ENCODE results near the gene NAPSA. TPM values are rescaled to one million over a fixed set of nuclear protein-coding genes. Genes with fewer than 3 reads are reported as not detected.
"Not testable (repeated sequence)": the region's sequence is repeated elsewhere in the genome, so short reads cannot be mapped to it uniquely, and the experiment has no call there.

NAPSA gene
- total RNA-seq, 2 experiments from 2014 or later = 1.7 to 1.9 TPM

GRCh38 chr19:50330365-50331078, 34.9 kb downstream of the NAPSA start:
- Mint-ChIP-seq H3K27ac (peak overlapping the region; percentile 91), H3K27me3 (peaks cover 23% of the 10 kb centered on the region), H3K36me3 (ENCODE audit: low read depth) (peaks cover 16% of the 10 kb centered on the region), H3K4me1 (peaks cover 78% of the 10 kb centered on the region), H3K4me3 (peak overlapping the region; percentile 83), H3K9me3 (peaks cover 9% of the 10 kb centered on the region)
- POLR2A ChIA-PET = no interaction called here
- CTCF ChIA-PET = no interaction called here
- DNase-seq = peak; percentile 89

DNA sequence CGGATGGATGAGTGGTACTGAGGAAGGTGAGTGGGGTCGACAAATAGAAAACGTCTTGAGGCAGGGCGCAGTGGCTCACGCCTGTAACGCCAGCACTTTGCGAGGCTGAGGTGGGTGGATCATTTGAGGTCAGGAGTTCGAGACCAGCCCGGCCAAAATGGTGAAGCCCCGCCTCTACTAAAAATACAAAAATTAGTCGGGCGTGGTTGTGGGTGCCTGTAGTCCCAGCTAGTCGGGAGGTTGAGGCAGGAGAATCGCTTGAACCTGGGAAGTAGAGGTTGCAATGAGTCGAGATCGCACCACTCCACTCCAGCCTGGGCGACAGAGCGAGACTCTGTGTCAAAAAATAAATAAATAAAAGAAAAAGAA, 35.5 kb downstream of the NAPSA start:
- POLR2A ChIA-PET, DNase-seq, H3K9me3 Mint-ChIP-seq: not testable (repeated sequence)
- H3K27ac Mint-ChIP-seq = peak overlapping the region; percentile 89
- peak overlapping the region; percentile 83 for H3K4me3 Mint-ChIP-seq
- H3K27me3 Mint-ChIP-seq = peaks cover 23% of the 10 kb centered on the region
- CTCF ChIA-PET = interaction anchor here (1.0 to 1.7 kb wide), 5 partner anchors 9 to 182 kb away, joined by 3 to 7 read pairs (median 5); no protein-coding TSS in a partner anchor
- peaks cover 71% of the 10 kb centered on the region for H3K4me1 Mint-ChIP-seq
- peaks cover 16% of the 10 kb centered on the region for H3K36me3 Mint-ChIP-seq (ENCODE audit: low read depth)

- Mint-ChIP-seq H3K27me3 (peaks cover 23% of the 10 kb centered on the region), H3K4me1 (peaks cover 69% of the 10 kb centered on the region), H3K4me3 (peak within 1 kb of the TSS; percentile 83), H3K9me3 (peaks cover 4% of the 10 kb centered on the region), H3K27ac (peak within 1 kb of the TSS; percentile 89), H3K36me3 (ENCODE audit: low read depth) (peaks cover 16% of the 10 kb centered on the region)
- DNase-seq = peak; percentile 98
- POLR2A ChIA-PET = no interaction called here
- CTCF ChIA-PET = interaction anchor here (0.6 to 1.8 kb wide), 13 partner anchors 9 to 342 kb away, joined by 3 to 12 read pairs (median 4); no protein-coding TSS in a partner anchor
These were observed 36.1 kb downstream of the NAPSA start, which contains the start of gene KCNC3 for GRCh38 chr19:50329146-50329925. Gene KCNC3, minus strand, starts transcription at chr19:50329377. Its CDS starts 295 bp downstream, at chr19:50329082.

DNA sequence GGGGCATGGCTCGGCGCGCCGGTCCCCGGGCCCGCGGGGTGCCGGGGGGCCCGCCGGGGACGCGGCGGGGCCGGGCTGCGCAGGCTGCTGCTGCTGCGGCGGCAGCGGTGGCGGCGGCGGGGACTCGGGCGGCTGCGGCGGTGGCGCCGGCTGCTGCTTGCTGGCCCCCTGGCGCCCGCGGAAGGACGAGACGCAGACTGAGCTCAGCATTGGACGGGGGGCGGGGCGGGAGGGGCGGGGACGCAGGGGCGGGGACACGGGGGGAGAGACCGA, 36.6 kb downstream of the NAPSA start:
- Mint-ChIP-seq H3K27me3 (peaks cover 23% of the 10 kb centered on the region), H3K4me3 (peak overlapping the region; percentile 83), H3K9me3 (peaks cover 4% of the 10 kb centered on the region), H3K27ac (no peak overlapping the region), H3K4me1 (peaks cover 65% of the 10 kb centered on the region), H3K36me3 (ENCODE audit: low read depth) (peaks cover 16% of the 10 kb centered on the region)
- DNase-seq = no peak
- ChIA-PET POLR2A (no interaction called here), CTCF (interaction anchor here (0.6 to 1.8 kb wide), 14 partner anchors 10 to 341 kb away, joined by 3 to 12 read pairs (median 4); no protein-coding TSS in a partner anchor)

GRCh38 chr19:50328224-50328872, 37.1 kb downstream of the NAPSA start:
- Mint-ChIP-seq H3K4me3 (no peak overlapping the region), H3K27me3 (peaks cover 23% of the 10 kb centered on the region), H3K36me3 (ENCODE audit: low read depth) (peaks cover 16% of the 10 kb centered on the region), H3K4me1 (peaks cover 60% of the 10 kb centered on the region), H3K27ac (no peak overlapping the region), H3K9me3 (peaks cover 4% of the 10 kb centered on the region)
- POLR2A ChIA-PET = no interaction called here
- CTCF ChIA-PET = interaction anchor here (0.6 to 1.8 kb wide), 10 partner anchors 9 to 341 kb away, joined by 3 to 12 read pairs (median 4); no protein-coding TSS in a partner anchor
- no peak for DNase-seq

GRCh38 chr19:50327461-50328223, 37.8 kb downstream of the NAPSA start:
- peaks cover 23% of the 10 kb centered on the region for H3K27me3 Mint-ChIP-seq
- H3K4me3 Mint-ChIP-seq = peak overlapping the region; percentile 39
- H3K27ac Mint-ChIP-seq = peak overlapping the region; percentile 78
- peaks cover 56% of the 10 kb centered on the region for H3K4me1 Mint-ChIP-seq
- no peak for DNase-seq
- ChIA-PET POLR2A (no interaction called here), CTCF (interaction anchor here (1.0 to 1.8 kb wide), 5 partner anchors 9 to 90 kb away, joined by 3 to 12 read pairs (median 5); no protein-coding TSS in a partner anchor)
- peaks cover 4% of the 10 kb centered on the region for H3K9me3 Mint-ChIP-seq
- peaks cover 16% of the 10 kb centered on the region for H3K36me3 Mint-ChIP-seq (ENCODE audit: low read depth)

DNA sequence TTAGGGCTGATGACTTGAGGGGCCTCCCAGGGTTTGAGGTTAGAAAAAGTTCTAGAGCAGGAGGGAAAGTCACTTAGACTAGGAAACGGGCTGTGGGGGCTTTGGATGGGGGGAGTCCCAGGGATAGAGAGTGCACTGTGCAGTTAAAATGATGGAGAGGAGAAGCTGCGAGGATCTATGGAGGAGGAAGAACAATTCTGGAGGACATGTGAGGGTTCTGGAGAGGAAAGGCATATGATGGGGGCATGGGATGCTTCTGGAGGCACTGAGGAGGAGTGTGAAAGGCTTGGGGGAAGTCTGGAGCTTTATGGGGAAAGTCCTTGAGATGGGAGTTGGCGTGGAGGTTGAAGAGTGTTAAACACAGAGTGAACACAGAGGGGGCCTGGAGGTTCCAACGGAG, 38.4 kb downstream of the NAPSA start:
- peak overlapping the region; percentile 60 for H3K27ac Mint-ChIP-seq
- DNase-seq = no peak
- peaks cover 4% of the 10 kb centered on the region for H3K9me3 Mint-ChIP-seq
- H3K4me3 Mint-ChIP-seq = peak overlapping the region; percentile 39
- peaks cover 50% of the 10 kb centered on the region for H3K4me1 Mint-ChIP-seq
- ChIA-PET CTCF (interaction anchor here (0.8 kb wide), 1 partner anchor 11 kb away, joined by 3 read pairs; no protein-coding TSS in a partner anchor), POLR2A (no interaction called here)
- H3K36me3 Mint-ChIP-seq (ENCODE audit: low read depth) = peaks cover 14% of the 10 kb centered on the region
- H3K27me3 Mint-ChIP-seq = peaks cover 23% of the 10 kb centered on the region

GRCh38 chr19:50326101-50326664, 39.3 kb downstream of the NAPSA start:
- DNase-seq = no peak
- H3K27ac Mint-ChIP-seq = no peak overlapping the region
- H3K4me3 Mint-ChIP-seq = peak overlapping the region; percentile 58
- CTCF ChIA-PET = interaction anchor here (0.8 to 1.5 kb wide), 6 partner anchors 10 to 230 kb away, joined by 3 to 5 read pairs (median 4); no protein-coding TSS in a partner anchor
- H3K4me1 Mint-ChIP-seq = peaks cover 41% of the 10 kb centered on the region
- H3K27me3 Mint-ChIP-seq = peaks cover 23% of the 10 kb centered on the region
- peaks cover 12% of the 10 kb centered on the region for H3K36me3 Mint-ChIP-seq (ENCODE audit: low read depth)
- H3K9me3 Mint-ChIP-seq = peaks cover 4% of the 10 kb centered on the region
- POLR2A ChIA-PET = interaction anchor here (0.5 kb wide), 1 partner anchor 23 kb away, joined by 4 read pairs; no protein-coding TSS in a partner anchor

DNA sequence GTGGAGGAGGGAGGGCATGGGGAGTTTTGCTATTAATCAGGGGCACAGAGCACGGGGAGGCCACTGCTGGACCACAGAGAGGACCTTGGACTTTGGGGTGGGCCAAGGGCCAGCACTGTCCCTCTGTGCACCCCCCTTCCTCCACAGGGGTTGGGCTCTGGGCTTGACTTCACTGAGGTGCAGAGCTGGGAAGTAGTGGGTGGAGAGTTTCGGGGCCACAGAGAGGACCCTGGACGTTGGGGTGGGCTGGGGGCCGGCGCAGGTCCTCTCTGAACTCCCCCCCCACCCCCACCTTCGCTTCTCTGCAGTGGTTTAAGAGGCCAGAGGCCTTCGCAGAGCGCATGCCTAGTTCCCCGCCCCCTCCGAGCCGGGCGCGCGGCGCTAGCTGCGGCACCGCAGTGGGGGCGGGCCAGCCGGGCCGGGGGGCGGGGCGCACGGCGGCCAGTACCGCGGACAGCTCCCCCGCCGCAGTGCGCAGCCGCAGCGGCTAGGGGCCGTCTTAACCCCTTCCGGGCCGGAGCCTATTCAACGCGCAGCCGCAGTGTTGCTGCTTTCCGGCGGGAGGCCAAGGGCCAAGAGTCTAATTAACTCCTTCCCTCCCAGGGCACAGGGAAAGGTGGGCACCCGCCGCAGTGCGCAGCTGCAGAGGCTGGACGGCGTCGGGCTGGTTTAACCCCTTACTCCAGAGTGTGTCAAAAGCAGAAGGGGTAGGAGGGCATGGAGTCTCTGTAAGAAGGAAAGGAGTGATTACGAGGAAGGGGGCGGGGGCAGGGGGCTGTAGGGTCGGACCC, 39.9 kb downstream of the NAPSA start:
- ChIA-PET POLR2A (interaction anchor here (0.5 kb wide), 1 partner anchor 23 kb away, joined by 4 read pairs; no protein-coding TSS in a partner anchor), CTCF (interaction anchor here (0.5 to 1.5 kb wide), 7 partner anchors 9 to 650 kb away, joined by 3 to 5 read pairs (median 3); no protein-coding TSS in a partner anchor)
- peaks cover 37% of the 10 kb centered on the region for H3K4me1 Mint-ChIP-seq
- peaks cover 12% of the 10 kb centered on the region for H3K36me3 Mint-ChIP-seq (ENCODE audit: low read depth)
- H3K9me3 Mint-ChIP-seq = peaks cover 4% of the 10 kb centered on the region
- DNase-seq = peak; percentile 77
- peaks cover 23% of the 10 kb centered on the region for H3K27me3 Mint-ChIP-seq
- peak overlapping the region; percentile 60 for H3K27ac Mint-ChIP-seq
- H3K4me3 Mint-ChIP-seq = peak overlapping the region; percentile 58

DNA sequence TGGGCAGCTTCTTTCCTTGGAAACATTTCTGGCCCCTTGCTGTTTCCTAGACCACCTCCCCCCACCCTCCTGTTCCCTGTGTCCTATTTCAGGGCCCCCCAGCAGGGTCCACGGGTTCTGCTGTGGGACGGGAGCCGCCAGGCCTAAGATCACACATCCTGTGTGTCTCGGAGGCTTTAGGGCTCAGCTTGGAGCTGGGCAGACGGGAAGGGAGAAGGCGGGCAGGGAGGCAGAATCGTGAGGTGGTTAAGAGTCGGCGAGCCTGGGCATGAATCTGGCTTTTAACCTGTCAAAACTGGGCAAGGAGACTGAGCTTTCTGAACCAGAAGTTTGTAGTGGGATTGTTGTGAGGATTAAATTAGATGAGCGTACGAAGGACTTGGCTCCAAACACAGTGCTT, 41.1 kb downstream of the NAPSA start:
- H3K4me1 Mint-ChIP-seq = peaks cover 25% of the 10 kb centered on the region
- ChIA-PET CTCF (no interaction called here), POLR2A (no interaction called here)
- H3K36me3 Mint-ChIP-seq (ENCODE audit: low read depth) = peaks cover 8% of the 10 kb centered on the region
- no peak overlapping the region for H3K27ac Mint-ChIP-seq
- peaks cover 15% of the 10 kb centered on the region for H3K27me3 Mint-ChIP-seq
- peaks cover 4% of the 10 kb centered on the region for H3K9me3 Mint-ChIP-seq
- no peak for DNase-seq
- H3K4me3 Mint-ChIP-seq = no peak overlapping the region

- POLR2A ChIA-PET = no interaction called here
- peaks cover 7% of the 10 kb centered on the region for H3K36me3 Mint-ChIP-seq (ENCODE audit: low read depth)
- peaks cover 15% of the 10 kb centered on the region for H3K27me3 Mint-ChIP-seq
These were observed 41.7 kb downstream of the NAPSA start for GRCh38 chr19:50323782-50324133.

More at GRCh38 chr19:50323782-50324133, 41.7 kb downstream of the NAPSA start:
- DNase-seq = no peak
- H3K27ac Mint-ChIP-seq = no peak overlapping the region
- CTCF ChIA-PET = no interaction called here
- peaks cover 4% of the 10 kb centered on the region for H3K9me3 Mint-ChIP-seq
- H3K4me1 Mint-ChIP-seq = peaks cover 22% of the 10 kb centered on the region
- H3K4me3 Mint-ChIP-seq = no peak overlapping the region

All from activated CD4-positive, alpha-beta T cell treated with anti-CD3 and anti-CD28 coated beads, Interleukin-2, amount 10 ng/mL, durations not matched to agents 7 days and 5 days (primary cell).